GM23338 (cell line): ENCODE data around the gene CLIP2.

ENCODE experiments used
- EZH2 ChIP-seq: fragments of 200-600 bp; sonication (generic); IDR thresholded peaks from one replicate; pipeline ENCODE4 v1.8.0; 2017; ENCODE audit warnings: antibody characterized with exemption, mild to moderate bottlenecking, low read depth; ENCODE audit not compliant: unreplicated experiment
- POLR2AphosphoS5 ChIP-seq: IDR thresholded peaks from 2 replicates; pipeline ENCODE4 v1.6.1; 2016; ENCODE audit warnings: antibody characterized with exemption, low read depth
- REST ChIP-seq: IDR thresholded peaks from one replicate; pipeline ENCODE4 v1.6.1; 2018; ENCODE audit warnings: antibody characterized with exemption; ENCODE audit not compliant: unreplicated experiment

DNA sequence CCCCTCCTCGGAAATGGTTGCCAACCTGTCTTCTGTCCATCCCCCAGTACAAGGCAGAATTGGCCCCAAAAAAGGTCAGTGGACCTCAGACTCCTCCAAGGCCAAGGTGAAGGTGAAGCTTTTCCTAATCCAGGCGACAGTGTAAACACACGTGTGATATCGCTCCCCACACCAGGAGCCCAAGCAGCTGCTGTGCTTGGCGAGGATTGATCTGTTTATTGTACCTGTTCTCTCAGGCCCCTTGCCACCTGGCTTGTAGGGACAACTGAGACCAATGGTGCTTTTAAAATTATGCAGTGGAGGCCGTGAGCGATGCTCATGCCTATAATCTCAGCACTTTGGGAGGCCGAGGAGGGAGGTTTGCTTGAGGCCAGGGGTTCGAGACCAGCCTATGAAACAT is 98.4 kb downstream of the CLIP2 start:
- no peak for TF ChIP-seq POLR2AphosphoS5
- TF ChIP-seq REST: no peak
- no peak for TF ChIP-seq EZH2
